ENCODE results near the gene FGFR2.

DNA sequence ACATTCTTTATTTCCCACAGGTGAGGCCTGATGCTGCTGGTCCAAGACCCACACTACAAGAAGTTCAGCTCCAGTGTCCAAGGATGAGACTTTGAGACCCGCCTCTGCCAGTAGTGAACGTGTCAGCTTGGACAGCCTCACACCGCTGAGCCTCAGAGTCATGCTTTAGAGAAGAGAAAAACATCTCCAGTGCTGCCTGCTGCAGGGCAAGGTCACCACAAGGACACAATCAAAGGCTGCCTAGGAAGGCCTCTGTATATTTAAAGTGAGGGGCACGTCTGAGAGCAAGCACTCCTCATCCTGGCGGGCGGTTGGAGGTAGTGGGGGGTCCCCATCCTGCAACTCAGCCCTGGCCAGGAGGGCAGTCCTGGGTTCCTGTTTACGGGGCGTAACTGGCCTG lies 19.3 kb downstream of the FGFR2 start:
- TF ChIP-seq POLR2AphosphoS5 (IDR thresholded peaks at IDR 0.05) (no peak), EP300 (IDR thresholded peaks at IDR 0.05) (no peak)
- TF ChIP-seq, protein P1, sequence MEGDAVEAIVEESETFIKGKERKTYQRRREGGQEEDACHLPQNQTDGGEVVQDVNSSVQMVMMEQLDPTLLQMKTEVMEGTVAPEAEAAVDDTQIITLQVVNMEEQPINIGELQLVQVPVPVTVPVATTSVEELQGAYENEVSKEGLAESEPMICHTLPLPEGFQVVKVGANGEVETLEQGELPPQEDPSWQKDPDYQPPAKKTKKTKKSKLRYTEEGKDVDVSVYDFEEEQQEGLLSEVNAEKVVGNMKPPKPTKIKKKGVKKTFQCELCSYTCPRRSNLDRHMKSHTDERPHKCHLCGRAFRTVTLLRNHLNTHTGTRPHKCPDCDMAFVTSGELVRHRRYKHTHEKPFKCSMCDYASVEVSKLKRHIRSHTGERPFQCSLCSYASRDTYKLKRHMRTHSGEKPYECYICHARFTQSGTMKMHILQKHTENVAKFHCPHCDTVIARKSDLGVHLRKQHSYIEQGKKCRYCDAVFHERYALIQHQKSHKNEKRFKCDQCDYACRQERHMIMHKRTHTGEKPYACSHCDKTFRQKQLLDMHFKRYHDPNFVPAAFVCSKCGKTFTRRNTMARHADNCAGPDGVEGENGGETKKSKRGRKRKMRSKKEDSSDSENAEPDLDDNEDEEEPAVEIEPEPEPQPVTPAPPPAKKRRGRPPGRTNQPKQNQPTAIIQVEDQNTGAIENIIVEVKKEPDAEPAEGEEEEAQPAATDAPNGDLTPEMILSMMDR (IDR thresholded peaks at IDR 0.05), result no peak

Data from suprapubic skin (tissue), 4 donors.